GM06990 (cell line): ENCODE data around the gene CCDC14.

ENCODE experiments used
- DNase-seq: peaks from one replicate; pipeline ENCODE4 v3.0.0-alpha.2; 2011; ENCODE audit not compliant: insufficient read length; ENCODE audit errors: extremely low read depth
- H3K27me3 ChIP-seq: replicated peaks from 2 replicates; pipeline ENCODE4 v1.6.0; 2011; ENCODE audit warnings: low read length; ENCODE audit not compliant: control insufficient read depth, insufficient read depth
- H3K36me3 ChIP-seq: 2 replicates; pipeline ENCODE4 v1.5.1; 2011; ENCODE audit warnings: low read length; ENCODE audit not compliant: control insufficient read depth, insufficient read depth
- H3K4me3 ChIP-seq: replicated peaks from 2 replicates; pipeline ENCODE4 v1.5.1; 2011; ENCODE audit warnings: low read depth, mild to moderate bottlenecking, control low read depth, low read length
- CTCF ChIP-seq: IDR thresholded peaks from 2 replicates; pipeline ENCODE4 v1.5.1; 2011; ENCODE audit warnings: low read length, control low read depth, mild to moderate bottlenecking, inconsistent platforms; ENCODE audit not compliant: insufficient read depth, poor library complexity, severe bottlenecking

Gene CCDC14

DNA sequence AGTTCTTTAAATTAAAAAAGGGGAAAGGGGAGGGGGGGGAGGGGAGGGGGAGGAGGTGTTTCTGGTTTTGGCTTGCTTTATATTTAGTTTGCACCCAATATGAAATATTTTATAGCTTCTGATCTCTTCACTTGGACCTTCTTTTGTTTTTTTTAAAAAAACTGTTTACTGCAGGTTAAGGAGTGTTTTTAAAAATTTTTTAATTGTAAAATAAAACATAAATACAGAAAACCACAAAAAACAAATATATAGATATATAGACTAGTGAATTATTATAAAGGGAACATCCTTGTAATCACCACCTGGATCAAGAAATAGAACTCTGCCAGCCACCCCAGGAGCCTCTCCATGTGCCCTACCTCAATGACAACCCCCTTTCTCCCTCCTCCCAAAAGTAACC is 76.0 kb downstream of the CCDC14 start:
- DNase-seq: no peak
- Histone ChIP-seq H3K4me3 (no peak overlapping the region), H3K27me3 (peaks cover 2% of the 10 kb centered on the region; the same call in 1 of the 2 replicates), H3K36me3 (no peaks in the 10 kb centered on the region)
- TF ChIP-seq CTCF: no peak

DNA sequence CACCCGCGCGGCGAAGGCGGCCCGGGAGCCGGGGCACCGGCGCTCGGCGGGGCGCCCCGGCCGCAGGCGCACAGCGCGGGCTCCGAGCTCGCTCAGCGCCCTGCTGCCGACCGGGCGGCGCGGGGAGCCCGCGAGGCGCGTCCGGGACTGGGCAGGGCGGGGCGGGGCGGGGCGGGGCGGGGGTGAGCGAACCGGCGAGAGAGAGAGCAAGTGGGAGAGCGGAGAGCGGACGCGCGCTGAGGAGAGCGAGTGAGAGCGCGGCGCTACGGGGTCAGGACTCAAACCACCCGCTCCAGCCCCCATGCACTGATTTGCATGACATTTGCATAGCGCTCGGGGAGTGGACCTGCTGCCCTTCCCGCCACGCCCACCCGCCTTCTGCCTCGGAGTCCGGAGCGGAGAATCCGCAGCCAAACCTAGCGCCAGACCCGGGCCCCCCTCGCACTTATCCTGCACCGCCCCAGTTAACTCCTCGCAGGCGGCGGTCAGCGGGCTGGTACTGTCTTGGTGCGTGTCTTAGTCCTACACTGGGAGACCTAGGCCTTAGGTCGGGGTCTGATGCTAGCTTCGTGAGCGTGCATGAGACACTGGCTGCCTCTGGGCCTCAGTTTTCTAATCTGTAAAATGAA is 76.7 kb downstream of the CCDC14 start, which contains the start of gene MYLK:
Gene MYLK (minus strand): TSS at position 130 of the 629 bp plus-strand sequence. CDS start 90,491 bp downstream, outside the sequence.
- peak within 1 kb of the TSS; percentile 55 for H3K4me3 ChIP-seq
- TF ChIP-seq CTCF: no peak
- no peaks in the 10 kb centered on the region for H3K36me3 ChIP-seq
- DNase-seq: peak; percentile 65
- H3K27me3 ChIP-seq: peaks cover 2% of the 10 kb centered on the region; the same call in 1 of the 2 replicates

DNA sequence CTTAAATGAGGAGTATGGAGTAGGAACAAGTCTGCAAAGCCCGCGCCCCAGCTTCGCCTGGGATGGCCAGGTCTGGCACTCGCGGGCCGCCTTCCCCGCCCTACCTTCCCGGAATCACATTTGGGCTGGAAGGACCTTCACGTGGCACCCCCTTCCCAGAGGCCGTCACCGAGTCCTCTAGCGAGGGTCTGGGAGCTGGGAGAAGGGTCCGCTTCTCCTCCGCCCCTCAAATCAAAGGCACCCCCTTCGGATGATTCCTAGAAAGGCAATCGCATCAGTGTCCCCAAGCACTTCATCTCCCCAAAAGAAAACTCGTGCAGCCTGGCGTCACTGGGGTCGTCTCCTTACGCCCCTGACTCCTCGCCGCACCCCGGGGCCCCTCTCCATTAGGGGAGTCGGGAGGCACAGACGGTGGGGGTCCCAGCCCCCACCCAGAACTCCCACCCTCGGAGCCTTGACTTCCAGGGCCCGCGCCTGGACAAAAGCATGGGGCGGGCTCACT is 77.3 kb downstream of the CCDC14 start:
- no peak for DNase-seq
- Histone ChIP-seq H3K36me3 (no peaks in the 10 kb centered on the region), H3K4me3 (peak overlapping the region; percentile 14; the same call in 1 of the 2 replicates), H3K27me3 (peaks cover 2% of the 10 kb centered on the region; the same call in 1 of the 2 replicates)
- TF ChIP-seq CTCF: no peak

- H3K27me3 ChIP-seq: peaks cover 2% of the 10 kb centered on the region; the same call in 1 of the 2 replicates
- no peaks in the 10 kb centered on the region for H3K36me3 ChIP-seq
- no peak for DNase-seq
- H3K4me3 ChIP-seq: no peak overlapping the region
- no peak for TF ChIP-seq CTCF
These were observed 77.9 kb downstream of the CCDC14 start for GRCh38 chr3:123883111-123883510.

DNA sequence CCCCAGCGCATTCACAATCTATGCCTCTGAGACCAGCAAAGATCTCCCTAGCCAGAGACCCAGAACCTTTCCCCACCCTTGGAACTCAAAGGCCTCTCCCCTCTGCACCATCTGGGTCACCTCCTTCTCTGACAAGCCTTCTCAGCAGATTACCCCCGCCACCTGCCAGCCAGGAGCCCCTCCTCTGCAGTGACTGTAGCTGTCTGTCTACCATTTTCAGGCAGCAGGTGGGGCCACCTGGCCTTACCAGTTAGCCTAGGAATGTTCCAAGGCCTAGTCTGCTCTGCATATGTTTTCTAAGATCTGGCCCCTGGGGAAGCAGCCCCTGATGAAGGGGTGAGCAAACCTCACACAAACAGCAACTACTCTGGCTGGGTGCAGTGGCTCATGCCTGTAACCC is 79.3 kb downstream of the CCDC14 start:
- Histone ChIP-seq H3K4me3 (no peak overlapping the region), H3K36me3 (no peaks in the 10 kb centered on the region), H3K27me3 (peaks cover 2% of the 10 kb centered on the region)
- no peak for TF ChIP-seq CTCF
- DNase-seq: no peak
